K562 (cell line): ENCODE results near the gene DIO3. TPM values are rescaled to one million over a fixed set of nuclear protein-coding genes. Genes with fewer than 3 reads are reported as not detected.

ENCODE experiments used
- ATAC-seq: fragments of 200-7000 bp; cut with Tn5 transposase; 3 replicates; pipeline ENCODE4 v1.9.1; 2020; ENCODE audit warnings: moderate library complexity
- BruUV-seq: library from RNA; stranded (reverse); fragments of 400-500 nt; replicated peaks from 2 replicates; lab custom pipeline; 2021; lab: Mats Ljungman, UMichigan
- CTCF ChIA-PET: fragments of 300-600 bp; formaldehyde crosslinking; extraction: SDS; loops from one replicate; lab custom pipeline; 2021; ENCODE audit warnings: low intra/inter-chr PET ratio; lab: Yijun Ruan, JAX
- POLR2A ChIA-PET: fragments of 300-600, 350-650 bp; sonication (Branson Sonifier 250); formaldehyde crosslinking; extraction: SDS; loops from one replicate; lab custom pipeline; 2021; ENCODE audit warnings: antibody characterized with exemption, inconsistent platforms; lab: Yijun Ruan, JAX
- DNase-seq, 4 experiments: peaks; one replicate each; pipeline versions ENCODE4 v3.0.0 to v3.0.0-alpha.2; 2011 to 2018; ENCODE audit warnings: low spot score in 3 of 4, mixed read lengths in 3 of 4; ENCODE audit errors: extremely low read depth in 1 of 4
- FAIRE-seq: peaks from 2 replicates; lab custom pipeline; 2011; peaks lifted over from hg19 to GRCh38; lab: Jason Lieb, UNC
- H2AFZ ChIP-seq: 2 replicates; pipeline ENCODE4 v1.6.0; 2011; ENCODE audit warnings: low read depth, low read length, control low read depth, inconsistent platforms
- H3K27ac ChIP-seq: fragments of 200-600 bp; 3 replicates; pipeline ENCODE4 v1.8.0; 2011; ENCODE audit warnings: low read depth, mild to moderate bottlenecking, control low read depth, inconsistent platforms, low read length, moderate library complexity, mixed read lengths; ENCODE audit errors: extremely low read depth
- H3K27me3 ChIP-seq, 2 experiments: fragments of 300-600 bp in 1 of 2; 2 replicates in 1 of 2; 3 replicates in 1 of 2; pipeline versions ENCODE4 v1.6.0 to v1.8.0; 2011; ENCODE audit warnings: inconsistent platforms in 2 of 2, low read length in 2 of 2, mild to moderate bottlenecking in 1 of 2, mixed read lengths in 1 of 2, moderate library complexity in 1 of 2; ENCODE audit not compliant: control insufficient read depth in 2 of 2, insufficient read depth in 2 of 2
- H3K36me3 ChIP-seq: fragments of 300-600 bp; 3 replicates; pipeline ENCODE4 v1.8.0; 2011; ENCODE audit warnings: mild to moderate bottlenecking, low read length, inconsistent platforms; ENCODE audit not compliant: control insufficient read depth, insufficient read depth
- H3K4me1 ChIP-seq, 2 experiments: fragments of 200-600 bp in 1 of 2; replicated peaks in 1 of 2; 2 replicates in 1 of 2; 3 replicates in 1 of 2; pipeline versions ENCODE4 v1.5.1 to v1.8.0; 2011; ENCODE audit warnings: inconsistent platforms in 2 of 2, low read length in 2 of 2, mild to moderate bottlenecking in 1 of 2, mixed read lengths in 1 of 2, moderate library complexity in 1 of 2; ENCODE audit not compliant: control insufficient read depth in 2 of 2, insufficient read depth in 2 of 2
- H3K4me2 ChIP-seq: 2 replicates; pipeline ENCODE4 v1.6.1; 2011; ENCODE audit warnings: low read length, control low read depth, inconsistent platforms, mixed read lengths; ENCODE audit not compliant: insufficient read depth
- H3K4me3 ChIP-seq: fragments of 200-600 bp; sonication (generic), shearing (Covaris generic); 2 replicates; pipeline ENCODE4 v1.5.1; 2016; ENCODE audit warnings: control low read depth, inconsistent platforms
- H3K79me2 ChIP-seq: fragments of 200-600 bp; 3 replicates; pipeline ENCODE4 v1.8.0; 2011; ENCODE audit warnings: low read length, inconsistent platforms; ENCODE audit not compliant: control insufficient read depth, insufficient read depth
- H3K9ac ChIP-seq, 2 experiments: 2 replicates each; pipeline versions ENCODE4 v1.6.0 to v1.6.1; 2011; ENCODE audit warnings: low read depth in 2 of 2, low read length in 2 of 2, control low read depth in 1 of 2, inconsistent platforms in 1 of 2, mild to moderate bottlenecking in 1 of 2, mixed read lengths in 1 of 2; ENCODE audit not compliant: insufficient read depth in 1 of 2
- H3K9me1 ChIP-seq: one replicate; pipeline ENCODE4 v1.6.0; 2011; ENCODE audit warnings: inconsistent platforms, mild to moderate bottlenecking, low read length, moderate library complexity; ENCODE audit not compliant: control insufficient read depth, insufficient read depth
- H3K9me3 ChIP-seq: replicated peaks from 2 replicates; pipeline ENCODE4 v1.5.1; 2011; ENCODE audit warnings: low read depth, low read length, inconsistent platforms; ENCODE audit not compliant: control insufficient read depth, insufficient read depth
- H4K20me1 ChIP-seq: replicated peaks from 2 replicates; pipeline ENCODE4 v1.6.1; 2011; ENCODE audit warnings: low read length, inconsistent platforms, mixed read lengths; ENCODE audit not compliant: control insufficient read depth, insufficient read depth
- CBX8 ChIP-seq: fragments of 200-600 bp; sonication (generic); IDR thresholded peaks from 2 replicates; pipeline ENCODE4 v1.6.1; 2012; ENCODE audit warnings: borderline replicate concordance, mixed run types, low read depth, mild to moderate bottlenecking, moderate library complexity, mixed read lengths, low read length, control low read depth, inconsistent platforms; ENCODE audit not compliant: poor library complexity, severe bottlenecking; ENCODE audit errors: extremely low read depth
- CCAR2 ChIP-seq: fragments of 200-400 bp; formaldehyde crosslinking; IDR thresholded peaks from 2 replicates; pipeline ENCODE4 v1.6.1; 2017; ENCODE audit warnings: mild to moderate bottlenecking, low read depth, low read length
- CHD4 ChIP-seq: fragments of 200-600 bp; sonication (generic); IDR thresholded peaks from 3 replicates; pipeline ENCODE4 v1.6.1; 2012; ENCODE audit warnings: low read depth, mild to moderate bottlenecking, mixed read lengths, low read length, inconsistent platforms; ENCODE audit not compliant: insufficient read depth, insufficient replicate concordance, poor library complexity, severe bottlenecking
- CTBP1 ChIP-seq: fragments of 450-650 bp; IDR thresholded peaks from 2 replicates; pipeline ENCODE4 v1.6.1; 2016; ENCODE audit warnings: borderline replicate concordance
- MTA3 ChIP-seq: fragments of 450-650 bp; formaldehyde crosslinking; IDR thresholded peaks from 2 replicates; pipeline ENCODE4 v1.6.1; 2017; ENCODE audit warnings: mild to moderate bottlenecking, borderline replicate concordance
- NBN ChIP-seq: fragments of 450-650 bp; IDR thresholded peaks from 2 replicates; pipeline ENCODE4 v1.6.1; 2016; ENCODE audit warnings: low read depth, mild to moderate bottlenecking
- RFX7 ChIP-seq: fragments of 250-450 bp; sonication (Bioruptor Pico); IDR thresholded peaks from 2 replicates; pipeline ENCODE4 v1.5.1; 2021; ENCODE audit warnings: mild to moderate bottlenecking
- SMARCA4 ChIP-seq: fragments of 450-650 bp; IDR thresholded peaks from 2 replicates; pipeline ENCODE4 v1.6.1; 2016
- SRF ChIP-seq, 2 experiments: fragments of 250-450, 450-650 bp in 1 of 2; sonication (Bioruptor Pico) in 1 of 2; sonication (generic) in 1 of 2; formaldehyde crosslinking; IDR thresholded peaks; 2 replicates each; pipeline versions ENCODE4 v1.5.0 to v1.5.1; 2020 to 2022; ENCODE audit warnings: mild to moderate bottlenecking in 1 of 2, missing genetic modification reagents in 1 of 2
- ZBTB33 ChIP-seq: sonication (generic); formaldehyde crosslinking; IDR thresholded peaks from 2 replicates; pipeline ENCODE4 v1.8.1; 2023; ENCODE audit warnings: mild to moderate bottlenecking, missing genetic modification reagents
- ZNF507 ChIP-seq: conservative IDR thresholded peaks from 2 replicates; pipeline ENCODE4 v1.6.1; 2017; ENCODE audit warnings: missing genetic modification characterization, missing compliant biosample characterization
- ZNF561 ChIP-seq: fragments of 450-650 bp; formaldehyde crosslinking; conservative IDR thresholded peaks from 2 replicates; pipeline ENCODE4 v1.4.0; 2020; ENCODE audit warnings: mild to moderate bottlenecking, moderate library complexity
- WGBS: fragments of 100-300 bp; shearing (Covaris generic); methylation state at CpG from one replicate; pipeline ENCODE4 v1.1.6; 2016; ENCODE audit warnings: low coverage, mixed read lengths; ENCODE audit not compliant: insufficient coverage; ENCODE audit errors: missing lambda C conversion rate; 5-methylcytosine and 5-hydroxymethylcytosine counted together
- in situ Hi-C: fragments of 300-500 bp; cut with MboI; formaldehyde crosslinking; loops from 4 replicates; pipeline ENCODE4 v1.15.0; 2018; ENCODE audit warnings: inconsistent platforms, mixed read lengths
- intact Hi-C: fragments of 100-400 bp; cut with micrococcal nuclease; formaldehyde crosslinking; loops from 2 replicates; pipeline ENCODE4 v1.14.2; 2022
- polyA plus RNA-seq, 8 experiments: library from polyadenylated mRNA; depleted of rRNA in 4 of 8; stranded (reverse) in 5 of 8; unstranded in 3 of 8; fragments of >200 nt; fragmentation: Nextera tagmentation in 2 of 8; fragmentation: Illumina TruSeq in 1 of 8; extraction: Ambion mirVana in 2 of 8; extraction: Trizol in 1 of 8; gene quantifications; 2 replicates each; pipeline versions ENCODE4 v1.2.1 to v1.2.3, GENCODE V29; 2011 to 2014; ENCODE audit warnings: inconsistent platforms in 1 of 8, missing spikeins in 1 of 8
- total RNA-seq, 7 experiments: library from RNA; depleted of rRNA in 6 of 7; stranded (reverse); fragments of >200 nt in 6 of 7; fragmentation: Illumina TruSeq in 2 of 7; extraction: Trizol in 2 of 7; gene quantifications; 2 replicates each; pipeline versions ENCODE4 v1.2.1 to v1.2.3, GENCODE V29; 2011 to 2021; ENCODE audit warnings: low replicate concordance in 1 of 7
- TF ChIP-seq, protein P1 (sequence below): fragments of 450-650 bp; IDR thresholded peaks from 2 replicates; pipeline ENCODE4 v1.6.1; 2016; ENCODE audit warnings: borderline replicate concordance
- TF ChIP-seq, protein P2 (sequence below): fragments of 250-450 bp; sonication (Bioruptor Pico); IDR thresholded peaks from 2 replicates; pipeline ENCODE4 v1.4.0; 2020; ENCODE audit warnings: mild to moderate bottlenecking

Gene DIO3
- total and polyA plus RNA-seq, 9 of the 15 experiments (the other 6 are each of a cell fraction or from before 2014, with no cell fraction given): not detected

DNA sequence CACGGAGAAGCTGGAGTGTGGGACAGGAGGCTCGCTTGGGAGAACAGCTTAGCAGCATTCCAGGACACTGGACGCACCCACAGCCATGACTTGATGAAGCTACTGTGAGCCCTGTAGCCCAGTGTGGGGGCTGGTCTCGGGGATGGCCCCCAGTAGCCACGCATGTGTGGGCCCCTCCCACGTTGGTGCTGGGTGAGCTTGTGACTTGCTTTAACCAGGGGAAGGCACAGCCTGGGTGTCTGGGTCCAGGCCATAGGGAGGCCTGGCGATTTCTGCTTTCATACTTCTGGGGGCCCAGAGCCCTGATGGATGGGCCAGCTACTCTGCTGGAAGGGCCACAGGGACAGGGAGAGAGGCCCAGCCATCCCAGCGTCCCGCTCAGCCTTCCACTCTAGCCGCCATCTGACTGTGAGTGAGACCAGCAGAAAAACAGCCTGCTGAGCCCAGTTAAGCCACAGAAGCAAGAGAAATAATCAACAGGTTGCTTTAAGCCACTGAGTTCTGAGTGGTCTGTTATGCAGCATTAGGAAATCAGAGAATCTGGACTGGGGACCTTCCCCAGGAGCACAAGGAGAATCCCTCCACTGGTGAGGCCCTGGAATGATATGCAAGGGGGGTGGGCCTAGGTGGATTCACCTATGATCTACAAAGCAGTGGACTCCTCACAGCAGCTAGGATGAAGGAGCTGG lies 16.1 kb downstream of the DIO3 start:
- Histone ChIP-seq H3K4me2 (no peak overlapping the region), H3K27ac (no peak overlapping the region), H3K9me1 (no peaks in the 10 kb centered on the region), H3K9me3 (no peaks in the 10 kb centered on the region), H4K20me1 (no peaks in the 10 kb centered on the region), H3K27me3 (peaks cover 0 to 5% of the 10 kb centered on the region in 2 experiments; a peak in 1 of 5 replicates), H3K4me1 (no peaks in the 10 kb centered on the region), H2AFZ (no peak overlapping the region; the same call in 1 of the 2 replicates), H3K9ac (no peak overlapping the region), H3K4me3 (no peak overlapping the region), H3K79me2 (no peaks in the 10 kb centered on the region), H3K36me3 (no peaks in the 10 kb centered on the region)
- ChIA-PET POLR2A (interaction anchor here (0.6 kb wide), 2 partner anchors 79 to 112 kb away, joined by 3 read pairs; no protein-coding TSS in a partner anchor), CTCF (no interaction called here)
- BruUV-seq: no TSS peak
- no peak for FAIRE-seq
- intact Hi-C loops: no loop called here
- 22% methylated on average over 6 of the region's 10 CpGs for WGBS
- no peak for ATAC-seq
- in situ Hi-C loops: no loop called here
- no peak for DNase-seq
- TF ChIP-seq CBX8: no peak
- TF ChIP-seq CTBP1: no peak
- no peak for TF ChIP-seq ZNF507
- no peak for TF ChIP-seq ZBTB33 (CRISPR knock-in tag)
- TF ChIP-seq ZNF561 (CRISPR knock-in tag): no peak
- TF ChIP-seq, protein P1, sequence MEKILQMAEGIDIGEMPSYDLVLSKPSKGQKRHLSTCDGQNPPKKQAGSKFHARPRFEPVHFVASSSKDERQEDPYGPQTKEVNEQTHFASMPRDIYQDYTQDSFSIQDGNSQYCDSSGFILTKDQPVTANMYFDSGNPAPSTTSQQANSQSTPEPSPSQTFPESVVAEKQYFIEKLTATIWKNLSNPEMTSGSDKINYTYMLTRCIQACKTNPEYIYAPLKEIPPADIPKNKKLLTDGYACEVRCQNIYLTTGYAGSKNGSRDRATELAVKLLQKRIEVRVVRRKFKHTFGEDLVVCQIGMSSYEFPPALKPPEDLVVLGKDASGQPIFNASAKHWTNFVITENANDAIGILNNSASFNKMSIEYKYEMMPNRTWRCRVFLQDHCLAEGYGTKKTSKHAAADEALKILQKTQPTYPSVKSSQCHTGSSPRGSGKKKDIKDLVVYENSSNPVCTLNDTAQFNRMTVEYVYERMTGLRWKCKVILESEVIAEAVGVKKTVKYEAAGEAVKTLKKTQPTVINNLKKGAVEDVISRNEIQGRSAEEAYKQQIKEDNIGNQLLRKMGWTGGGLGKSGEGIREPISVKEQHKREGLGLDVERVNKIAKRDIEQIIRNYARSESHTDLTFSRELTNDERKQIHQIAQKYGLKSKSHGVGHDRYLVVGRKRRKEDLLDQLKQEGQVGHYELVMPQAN: no peak
- TF ChIP-seq CHD4: no peak
- no peak for TF ChIP-seq CCAR2
- TF ChIP-seq, protein P2, sequence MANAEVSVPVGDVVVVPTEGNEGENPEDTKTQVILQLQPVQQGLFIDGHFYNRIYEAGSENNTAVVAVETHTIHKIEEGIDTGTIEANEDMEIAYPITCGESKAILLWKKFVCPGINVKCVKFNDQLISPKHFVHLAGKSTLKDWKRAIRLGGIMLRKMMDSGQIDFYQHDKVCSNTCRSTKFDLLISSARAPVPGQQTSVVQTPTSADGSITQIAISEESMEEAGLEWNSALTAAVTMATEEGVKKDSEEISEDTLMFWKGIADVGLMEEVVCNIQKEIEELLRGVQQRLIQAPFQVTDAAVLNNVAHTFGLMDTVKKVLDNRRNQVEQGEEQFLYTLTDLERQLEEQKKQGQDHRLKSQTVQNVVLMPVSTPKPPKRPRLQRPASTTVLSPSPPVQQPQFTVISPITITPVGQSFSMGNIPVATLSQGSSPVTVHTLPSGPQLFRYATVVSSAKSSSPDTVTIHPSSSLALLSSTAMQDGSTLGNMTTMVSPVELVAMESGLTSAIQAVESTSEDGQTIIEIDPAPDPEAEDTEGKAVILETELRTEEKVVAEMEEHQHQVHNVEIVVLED (CRISPR knock-in tag): no peak
- no peak for TF ChIP-seq MTA3
- TF ChIP-seq SRF (CRISPR knock-in tag; IDR thresholded peaks at IDR 0.05): no peak
- no peak for TF ChIP-seq RFX7
- TF ChIP-seq NBN: no peak
- no peak for TF ChIP-seq SMARCA4
